ENCODE data around the gene HSPB3.
"Not testable (repeated sequence)": the region's sequence is repeated elsewhere in the genome, so short reads cannot be mapped to it uniquely, and the experiment has no call there.

The HSPB3 gene

GRCh38 chr5:54434650-54435049, 20.8 kb upstream of the HSPB3 start:
- not testable (repeated sequence) for H3K9me3 ChIP-seq (ENCODE audit: control insufficient read depth in 2 of 2, low read length in 2 of 2); H3K27ac ChIP-seq (ENCODE audit: low read depth in 2 of 2, low read length in 2 of 2); H3K9ac ChIP-seq (ENCODE audit: low read depth in 1 of 2, low read length in 2 of 2); H3K27me3 ChIP-seq (ENCODE audit: control insufficient read depth in 2 of 2, insufficient read depth in 2 of 2, low read length in 2 of 2); H3K36me3 ChIP-seq (ENCODE audit: control insufficient read depth in 2 of 2, insufficient read depth in 2 of 2, low read length in 2 of 2); H3K4me1 ChIP-seq (ENCODE audit: control insufficient read depth in 2 of 2, insufficient read depth in 2 of 2, low read length in 2 of 2); H3K4me3 ChIP-seq (ENCODE audit: low read length in 2 of 2)

GRCh38 chr5:54438620-54439389, 16.7 kb upstream of the HSPB3 start:
- H3K9ac ChIP-seq (ENCODE audit: low read depth in 1 of 2, low read length in 2 of 2): no peak overlapping the region
- no peaks in the 10 kb centered on the region for H3K4me1 ChIP-seq (ENCODE audit: control insufficient read depth in 2 of 2, insufficient read depth in 2 of 2, low read length in 2 of 2)
- H3K36me3 ChIP-seq (ENCODE audit: control insufficient read depth in 2 of 2, insufficient read depth in 2 of 2, low read length in 2 of 2): no peaks in the 10 kb centered on the region
- no peaks in the 10 kb centered on the region for H3K27me3 ChIP-seq (ENCODE audit: control insufficient read depth in 2 of 2, insufficient read depth in 2 of 2, low read length in 2 of 2)
- H3K4me3 ChIP-seq (ENCODE audit: low read length in 2 of 2): no peak overlapping the region
- H3K27ac ChIP-seq (ENCODE audit: low read depth in 2 of 2, low read length in 2 of 2): no peak overlapping the region
- H3K9me3 ChIP-seq (ENCODE audit: control insufficient read depth in 2 of 2, low read length in 2 of 2): no peaks in the 10 kb centered on the region

- no peak overlapping the region for H3K27ac ChIP-seq (ENCODE audit: low read depth in 2 of 2, low read length in 2 of 2)
- no peak overlapping the region for H3K9ac ChIP-seq (ENCODE audit: low read depth in 1 of 2, low read length in 2 of 2)
Observed at GRCh38 chr5:54440456-54440893, 15.0 kb upstream of the HSPB3 start.

GRCh38 chr5:54442271-54442670, 13.2 kb upstream of the HSPB3 start:
- Histone ChIP-seq H3K4me3 (ENCODE audit: low read length in 2 of 2) (no peak overlapping the region), H3K36me3 (ENCODE audit: control insufficient read depth in 2 of 2, insufficient read depth in 2 of 2, low read length in 2 of 2) (no peaks in the 10 kb centered on the region), H3K27ac (ENCODE audit: low read depth in 2 of 2, low read length in 2 of 2) (no peak overlapping the region)

More at GRCh38 chr5:54440456-54440893, 15.0 kb upstream of the HSPB3 start:
- H3K4me1 ChIP-seq (ENCODE audit: control insufficient read depth in 2 of 2, insufficient read depth in 2 of 2, low read length in 2 of 2): no peaks in the 10 kb centered on the region
- no peak overlapping the region for H3K4me3 ChIP-seq (ENCODE audit: low read length in 2 of 2)
- H3K9me3 ChIP-seq (ENCODE audit: control insufficient read depth in 2 of 2, low read length in 2 of 2): no peaks in the 10 kb centered on the region
- H3K36me3 ChIP-seq (ENCODE audit: control insufficient read depth in 2 of 2, insufficient read depth in 2 of 2, low read length in 2 of 2): no peaks in the 10 kb centered on the region
- no peaks in the 10 kb centered on the region for H3K27me3 ChIP-seq (ENCODE audit: control insufficient read depth in 2 of 2, insufficient read depth in 2 of 2, low read length in 2 of 2)

GRCh38 chr5:54443270-54443669, 12.2 kb upstream of the HSPB3 start:
- no peak overlapping the region for H3K4me3 ChIP-seq (ENCODE audit: low read length in 2 of 2)

More at GRCh38 chr5:54442271-54442670, 13.2 kb upstream of the HSPB3 start:
- Histone ChIP-seq H3K9me3 (ENCODE audit: control insufficient read depth in 2 of 2, low read length in 2 of 2) (no peaks in the 10 kb centered on the region), H3K27me3 (ENCODE audit: control insufficient read depth in 2 of 2, insufficient read depth in 2 of 2, low read length in 2 of 2) (no peaks in the 10 kb centered on the region), H3K4me1 (ENCODE audit: control insufficient read depth in 2 of 2, insufficient read depth in 2 of 2, low read length in 2 of 2) (peaks cover 0 to 9% of the 10 kb centered on the region in 2 donors), H3K9ac (ENCODE audit: low read depth in 1 of 2, low read length in 2 of 2) (no peak overlapping the region)

GRCh38 chr5:54445691-54446378, 9.7 kb upstream of the HSPB3 start:
- no peak overlapping the region for H3K9ac ChIP-seq (ENCODE audit: low read depth in 1 of 2, low read length in 2 of 2)
- no peak overlapping the region for H3K4me3 ChIP-seq (ENCODE audit: low read length in 2 of 2)
- H3K4me1 ChIP-seq (ENCODE audit: control insufficient read depth in 2 of 2, insufficient read depth in 2 of 2, low read length in 2 of 2): peaks cover 0 to 9% of the 10 kb centered on the region in 2 donors
- no peak overlapping the region for H3K27ac ChIP-seq (ENCODE audit: low read depth in 2 of 2, low read length in 2 of 2)
- no peaks in the 10 kb centered on the region for H3K9me3 ChIP-seq (ENCODE audit: control insufficient read depth in 2 of 2, low read length in 2 of 2)
- no peaks in the 10 kb centered on the region for H3K27me3 ChIP-seq (ENCODE audit: control insufficient read depth in 2 of 2, insufficient read depth in 2 of 2, low read length in 2 of 2)
- no peaks in the 10 kb centered on the region for H3K36me3 ChIP-seq (ENCODE audit: control insufficient read depth in 2 of 2, insufficient read depth in 2 of 2, low read length in 2 of 2)

More at GRCh38 chr5:54443270-54443669, 12.2 kb upstream of the HSPB3 start:
- H3K9me3 ChIP-seq (ENCODE audit: control insufficient read depth in 2 of 2, low read length in 2 of 2): no peaks in the 10 kb centered on the region
- H3K9ac ChIP-seq (ENCODE audit: low read depth in 1 of 2, low read length in 2 of 2): no peak overlapping the region
- no peaks in the 10 kb centered on the region for H3K36me3 ChIP-seq (ENCODE audit: control insufficient read depth in 2 of 2, insufficient read depth in 2 of 2, low read length in 2 of 2)
- peaks cover 0 to 9% of the 10 kb centered on the region in 2 donors for H3K4me1 ChIP-seq (ENCODE audit: control insufficient read depth in 2 of 2, insufficient read depth in 2 of 2, low read length in 2 of 2)
- no peak overlapping the region for H3K27ac ChIP-seq (ENCODE audit: low read depth in 2 of 2, low read length in 2 of 2)
- no peaks in the 10 kb centered on the region for H3K27me3 ChIP-seq (ENCODE audit: control insufficient read depth in 2 of 2, insufficient read depth in 2 of 2, low read length in 2 of 2)

GRCh38 chr5:54446379-54446732, 9.1 kb upstream of the HSPB3 start:
- Histone ChIP-seq H3K4me1 (ENCODE audit: control insufficient read depth in 2 of 2, insufficient read depth in 2 of 2, low read length in 2 of 2) (peaks cover 0 to 9% of the 10 kb centered on the region in 2 donors), H3K36me3 (ENCODE audit: control insufficient read depth in 2 of 2, insufficient read depth in 2 of 2, low read length in 2 of 2) (no peaks in the 10 kb centered on the region), H3K4me3 (ENCODE audit: low read length in 2 of 2) (no peak overlapping the region), H3K27ac (ENCODE audit: low read depth in 2 of 2, low read length in 2 of 2) (no peak overlapping the region), H3K9me3 (ENCODE audit: control insufficient read depth in 2 of 2, low read length in 2 of 2) (no peaks in the 10 kb centered on the region), H3K27me3 (ENCODE audit: control insufficient read depth in 2 of 2, insufficient read depth in 2 of 2, low read length in 2 of 2) (no peaks in the 10 kb centered on the region), H3K9ac (ENCODE audit: low read depth in 1 of 2, low read length in 2 of 2) (no peak overlapping the region)

- H3K9ac ChIP-seq (ENCODE audit: low read depth in 1 of 2, low read length in 2 of 2): no peak overlapping the region
- H3K27me3 ChIP-seq (ENCODE audit: control insufficient read depth in 2 of 2, insufficient read depth in 2 of 2, low read length in 2 of 2): no peaks in the 10 kb centered on the region
- H3K4me3 ChIP-seq (ENCODE audit: low read length in 2 of 2): no peak overlapping the region
- H3K9me3 ChIP-seq (ENCODE audit: control insufficient read depth in 2 of 2, low read length in 2 of 2): no peaks in the 10 kb centered on the region
- peaks cover 0 to 9% of the 10 kb centered on the region in 2 donors for H3K4me1 ChIP-seq (ENCODE audit: control insufficient read depth in 2 of 2, insufficient read depth in 2 of 2, low read length in 2 of 2)
- H3K27ac ChIP-seq (ENCODE audit: low read depth in 2 of 2, low read length in 2 of 2): no peak overlapping the region
- H3K36me3 ChIP-seq (ENCODE audit: control insufficient read depth in 2 of 2, insufficient read depth in 2 of 2, low read length in 2 of 2): no peaks in the 10 kb centered on the region
Observed at GRCh38 chr5:54449923-54450322, 5.6 kb upstream of the HSPB3 start.

GRCh38 chr5:54450542-54450941, 5.0 kb upstream of the HSPB3 start:
- H3K4me3 ChIP-seq (ENCODE audit: low read length in 2 of 2): no peak overlapping the region
- no peaks in the 10 kb centered on the region for H3K36me3 ChIP-seq (ENCODE audit: control insufficient read depth in 2 of 2, insufficient read depth in 2 of 2, low read length in 2 of 2)
- H3K9me3 ChIP-seq (ENCODE audit: control insufficient read depth in 2 of 2, low read length in 2 of 2): no peaks in the 10 kb centered on the region
- no peaks in the 10 kb centered on the region for H3K27me3 ChIP-seq (ENCODE audit: control insufficient read depth in 2 of 2, insufficient read depth in 2 of 2, low read length in 2 of 2)
- H3K9ac ChIP-seq (ENCODE audit: low read depth in 1 of 2, low read length in 2 of 2): no peak overlapping the region
- H3K27ac ChIP-seq (ENCODE audit: low read depth in 2 of 2, low read length in 2 of 2): no peak overlapping the region
- peaks cover 0 to 9% of the 10 kb centered on the region in 2 donors for H3K4me1 ChIP-seq (ENCODE audit: control insufficient read depth in 2 of 2, insufficient read depth in 2 of 2, low read length in 2 of 2)

GRCh38 chr5:54453046-54453445, 2.5 kb upstream of the HSPB3 start:
- H3K27me3 ChIP-seq (ENCODE audit: control insufficient read depth in 2 of 2, insufficient read depth in 2 of 2, low read length in 2 of 2): no peaks in the 10 kb centered on the region
- no peaks in the 10 kb centered on the region for H3K36me3 ChIP-seq (ENCODE audit: control insufficient read depth in 2 of 2, insufficient read depth in 2 of 2, low read length in 2 of 2)
- H3K4me1 ChIP-seq (ENCODE audit: control insufficient read depth in 2 of 2, insufficient read depth in 2 of 2, low read length in 2 of 2): no peaks in the 10 kb centered on the region
- no peak overlapping the region for H3K4me3 ChIP-seq (ENCODE audit: low read length in 2 of 2)
- no peaks in the 10 kb centered on the region for H3K9me3 ChIP-seq (ENCODE audit: control insufficient read depth in 2 of 2, low read length in 2 of 2)
- no peak overlapping the region for H3K9ac ChIP-seq (ENCODE audit: low read depth in 1 of 2, low read length in 2 of 2)
- H3K27ac ChIP-seq (ENCODE audit: low read depth in 2 of 2, low read length in 2 of 2): no peak overlapping the region
